HG02840 (cell line): ENCODE results near the gene ZNF80.

Experiments used
- ATAC-seq: cut with Tn5 transposase; IDR thresholded peaks from one replicate; pipeline ENCODE4 v1.9.1; 2021; ENCODE audit warnings: mild to moderate bottlenecking, moderate library complexity, moderate number of reproducible peaks; ENCODE audit not compliant: unreplicated experiment, low FRiP score

The ZNF80 gene

DNA sequence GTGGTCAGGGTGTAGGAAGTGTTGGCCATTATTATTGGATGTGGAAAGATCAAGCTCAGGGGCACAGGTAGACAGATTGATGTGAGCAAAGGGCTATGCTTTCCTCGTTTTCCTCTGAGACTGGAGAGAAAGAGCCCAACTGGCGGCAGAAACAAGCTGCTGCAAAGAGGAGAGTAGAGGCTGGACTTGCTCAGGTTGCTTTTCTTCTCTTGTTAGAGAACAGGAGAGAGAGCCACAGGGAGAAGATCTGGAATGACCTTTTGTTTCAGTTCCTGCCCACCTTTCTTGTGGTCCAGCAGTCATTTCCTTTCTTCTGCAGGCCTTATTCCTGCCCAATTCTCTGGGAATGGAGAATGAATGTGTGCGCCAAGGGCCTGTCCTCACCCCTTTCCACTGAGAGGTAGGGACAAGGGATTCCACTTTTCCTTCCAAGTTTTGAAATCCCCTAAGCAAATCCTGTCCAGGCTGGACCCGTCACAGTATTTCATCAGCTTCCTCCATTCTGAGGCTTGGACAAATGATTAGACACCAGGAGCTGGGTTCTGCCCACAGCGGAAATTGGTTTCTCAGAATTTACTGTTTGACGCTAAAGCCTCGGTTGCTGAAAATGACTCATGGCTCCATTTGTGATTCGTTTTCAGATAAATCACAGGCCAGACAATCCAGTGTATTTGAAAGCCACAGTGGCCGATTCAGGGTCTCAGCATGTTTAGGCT lies 16.1 kb downstream of the ZNF80 start:
- no peak for ATAC-seq

DNA sequence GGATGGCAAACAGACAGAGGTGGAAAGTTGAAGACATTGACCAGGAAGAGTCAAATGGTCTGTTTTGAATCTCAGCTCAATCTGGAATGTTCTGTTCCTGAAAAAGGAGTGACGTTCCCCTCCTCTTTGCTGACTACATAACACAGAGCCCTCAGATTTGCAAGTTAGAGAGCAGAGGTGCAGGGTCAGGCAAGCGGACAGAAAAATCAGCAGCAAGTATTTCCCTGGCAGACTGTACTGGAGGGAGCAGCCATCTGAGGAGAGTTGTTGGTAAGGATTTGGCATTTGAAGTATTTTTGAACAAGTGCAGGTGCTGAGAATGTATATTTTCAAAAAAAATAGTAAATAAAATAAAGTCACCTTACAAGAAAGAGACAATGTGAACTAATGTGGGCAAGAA lies 17.6 kb downstream of the ZNF80 start:
- no peak for ATAC-seq

DNA sequence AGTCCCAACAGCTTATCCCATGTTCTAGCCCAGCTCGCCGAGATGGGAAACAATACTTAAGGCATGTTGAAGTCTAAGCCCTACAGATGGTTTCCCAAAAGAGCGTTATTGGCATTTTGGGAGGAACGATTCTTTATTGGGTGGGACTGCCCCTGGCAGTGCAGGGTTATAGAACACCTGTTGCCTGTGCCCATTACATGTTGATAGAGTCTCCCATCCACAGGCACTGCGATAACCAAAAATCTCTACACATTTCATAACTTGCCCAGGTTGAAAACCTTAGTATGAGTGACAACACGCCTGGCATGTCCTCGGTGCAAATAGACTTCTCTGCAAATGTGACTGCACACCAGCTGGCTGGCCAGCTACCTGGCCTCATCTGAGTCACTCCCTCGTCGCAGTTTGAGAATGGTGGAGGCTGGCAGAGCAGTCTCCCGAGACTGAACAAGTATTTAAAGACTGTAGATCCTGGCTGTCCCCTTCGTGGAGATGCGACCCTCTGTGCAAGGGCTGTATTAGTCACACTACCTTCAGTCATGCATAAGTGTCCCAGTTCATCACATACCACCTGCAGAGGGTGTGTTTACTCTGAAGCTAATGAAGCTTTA lies 18.7 kb downstream of the ZNF80 start:
- ATAC-seq, result no peak

DNA sequence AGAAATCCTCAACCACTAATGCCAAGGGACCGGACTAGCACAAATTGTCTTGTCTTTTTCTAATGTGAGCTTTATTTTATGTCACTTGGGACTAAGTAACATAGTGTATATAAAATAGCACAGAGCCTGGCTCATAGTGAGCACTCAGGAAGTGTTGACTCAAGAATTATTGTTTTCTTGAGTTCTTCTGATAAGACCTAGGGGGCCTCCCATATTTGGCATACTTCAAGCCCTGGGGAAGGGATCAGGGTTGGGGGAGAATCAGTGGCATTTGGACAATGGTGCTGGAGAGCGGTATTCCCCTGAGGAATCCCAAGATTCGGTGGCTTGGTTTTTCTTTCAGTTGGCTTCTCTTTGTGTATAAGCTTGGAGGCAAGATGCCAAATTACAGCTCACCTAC lies 19.4 kb downstream of the ZNF80 start:
- no peak for ATAC-seq

DNA sequence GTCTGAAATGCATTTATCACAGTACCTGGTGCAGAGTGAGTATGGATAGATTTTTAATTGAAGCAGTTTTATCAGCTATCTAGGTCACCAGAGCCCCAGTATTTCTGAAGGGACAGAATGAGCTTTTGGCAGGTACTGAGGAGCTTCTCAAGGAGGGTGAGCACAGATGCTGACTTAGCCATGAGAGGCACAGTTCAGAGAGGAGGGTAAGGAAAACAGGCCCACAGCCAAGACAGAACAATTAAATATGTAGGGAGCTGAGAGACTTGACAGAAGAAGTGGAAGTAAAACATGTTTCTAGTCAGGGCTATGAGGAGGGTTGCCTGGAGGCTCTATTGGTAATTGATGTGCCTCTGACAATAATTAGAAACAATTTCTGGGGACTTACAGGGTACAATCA lies 20.1 kb downstream of the ZNF80 start:
- no peak for ATAC-seq

DNA sequence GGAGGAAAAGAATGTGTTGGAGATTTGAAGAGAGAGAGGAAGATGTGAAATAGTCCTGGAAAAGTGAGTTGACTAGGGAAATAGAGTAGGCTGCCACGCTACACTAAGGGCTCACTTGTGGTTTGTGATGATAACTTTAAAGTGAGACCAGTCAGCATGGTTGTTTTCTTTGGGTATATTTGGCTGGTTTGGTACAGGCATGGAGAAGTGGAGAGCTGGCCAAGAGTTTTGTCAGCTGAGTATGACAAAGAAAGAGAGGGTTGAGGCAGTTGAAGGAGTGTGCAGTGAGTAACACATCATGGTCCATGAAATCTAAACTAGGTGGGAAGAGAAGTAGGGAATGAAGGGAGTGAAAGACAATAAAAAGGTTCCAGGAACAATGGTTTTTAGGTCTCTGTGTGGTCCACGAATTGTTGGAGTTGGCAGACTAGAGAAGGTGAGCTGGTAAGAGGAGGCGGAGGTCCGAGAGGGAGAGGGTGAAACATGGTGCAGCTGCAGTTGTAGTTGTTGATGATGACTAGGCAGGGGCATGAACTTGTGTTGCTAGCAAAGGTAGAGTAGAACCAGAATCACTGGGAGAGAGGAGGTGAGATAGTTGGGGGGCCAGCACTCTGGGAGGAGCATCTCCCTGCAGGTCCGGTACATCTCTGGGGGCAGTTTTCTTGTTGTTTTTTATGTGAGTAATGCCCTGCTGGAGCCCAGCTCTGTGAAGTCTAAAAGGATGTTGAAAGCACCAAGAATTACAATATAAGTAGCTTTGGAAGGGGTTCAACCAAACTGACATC lies 21.0 kb downstream of the ZNF80 start:
- ATAC-seq, result no peak

DNA sequence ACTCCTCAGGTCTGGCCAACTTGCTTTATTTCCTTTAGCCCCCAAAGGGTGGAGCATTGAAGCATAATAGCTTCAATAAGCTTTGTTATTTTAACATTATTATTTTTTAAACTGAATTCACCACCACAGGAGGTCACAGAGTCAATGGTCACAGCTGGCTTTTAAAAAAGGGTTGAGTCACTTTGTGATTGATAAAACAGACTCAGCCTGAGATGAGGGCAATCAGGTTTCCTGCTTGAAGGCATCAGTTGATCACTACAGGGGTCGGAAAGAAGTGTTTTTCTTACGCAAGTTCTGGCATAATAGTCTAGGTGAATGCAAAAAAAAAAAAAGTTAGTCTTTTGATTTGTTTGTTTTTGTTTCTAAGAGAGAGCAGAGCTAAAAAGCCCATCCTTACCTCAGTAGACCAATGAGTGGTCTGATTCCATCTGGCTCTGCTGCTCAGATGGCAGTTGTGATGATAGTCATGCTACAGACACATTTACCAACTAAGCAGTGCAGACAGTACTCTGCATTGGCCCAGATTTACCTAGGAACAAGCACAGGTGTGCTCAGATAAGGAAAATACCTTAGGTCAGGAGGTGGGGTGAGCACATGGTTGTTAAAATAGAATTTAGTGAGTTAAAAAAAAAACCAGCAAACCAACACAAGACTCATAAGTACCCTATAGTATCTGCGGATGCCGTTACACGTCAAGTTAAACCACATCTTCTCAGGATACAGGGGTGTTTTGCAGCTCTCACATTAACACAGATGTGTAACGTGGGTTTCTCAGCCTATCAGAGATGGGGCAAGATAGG lies 22.6 kb downstream of the ZNF80 start:
- no peak for ATAC-seq

DNA sequence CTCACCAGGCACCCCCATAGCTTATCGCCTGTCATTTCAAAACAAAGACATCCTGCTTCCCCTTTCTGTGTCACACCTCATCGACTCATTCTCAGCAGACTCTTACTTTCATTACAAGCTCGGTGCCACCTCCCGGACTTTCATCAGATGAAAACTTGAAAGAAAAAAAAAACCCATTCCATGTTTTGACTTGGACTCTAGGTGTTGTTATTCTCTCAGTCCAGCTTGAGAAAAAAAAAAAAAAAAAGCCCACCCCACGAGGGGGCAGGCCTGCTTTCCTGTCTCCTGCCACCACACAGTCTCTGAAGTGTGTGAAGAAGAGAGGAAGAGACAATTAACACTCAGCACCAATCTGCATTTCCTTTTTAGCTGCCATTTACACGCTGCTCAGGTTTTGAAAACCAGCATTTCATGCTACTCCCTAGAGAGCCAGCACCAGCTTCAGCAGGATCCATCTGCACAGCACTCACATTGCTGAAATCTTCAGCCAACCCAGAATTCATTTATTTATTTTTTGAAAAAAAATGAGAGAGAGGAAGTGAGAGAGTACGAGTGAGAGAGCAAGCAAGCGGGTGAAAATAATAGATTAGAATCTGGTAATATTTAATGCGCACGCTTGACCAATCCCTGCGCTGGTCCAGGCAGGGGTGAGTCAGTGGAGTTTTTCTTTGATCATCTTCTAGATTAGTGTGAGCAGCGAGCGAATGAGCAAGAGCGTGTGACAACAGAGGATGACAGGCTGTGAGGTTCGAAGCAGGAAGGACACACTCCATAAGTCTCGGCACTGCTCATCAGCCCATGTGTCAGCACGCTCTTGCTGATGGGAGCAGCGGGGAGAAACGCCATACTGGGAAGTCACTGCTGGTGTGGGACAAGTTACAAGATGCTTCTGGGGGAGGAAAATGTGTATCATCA lies 23.5 kb downstream of the ZNF80 start:
- peak; percentile 66 for ATAC-seq

DNA sequence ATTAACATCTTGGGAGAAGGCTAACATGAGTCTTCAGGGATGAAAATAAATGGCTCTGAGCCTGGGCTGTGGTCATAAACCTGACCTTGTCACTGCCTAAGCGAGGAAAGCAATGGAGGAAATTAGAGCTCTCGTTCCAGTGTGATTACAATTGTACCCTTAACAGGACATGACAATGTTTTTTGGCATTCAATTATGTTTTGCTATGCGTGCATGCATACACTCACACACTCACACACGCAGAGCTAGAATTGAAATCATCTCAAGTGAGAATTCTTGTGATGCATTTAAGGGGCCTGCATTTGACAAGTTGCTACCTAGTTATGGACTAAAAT lies 24.1 kb downstream of the ZNF80 start:
- ATAC-seq, result peak; percentile 7

DNA sequence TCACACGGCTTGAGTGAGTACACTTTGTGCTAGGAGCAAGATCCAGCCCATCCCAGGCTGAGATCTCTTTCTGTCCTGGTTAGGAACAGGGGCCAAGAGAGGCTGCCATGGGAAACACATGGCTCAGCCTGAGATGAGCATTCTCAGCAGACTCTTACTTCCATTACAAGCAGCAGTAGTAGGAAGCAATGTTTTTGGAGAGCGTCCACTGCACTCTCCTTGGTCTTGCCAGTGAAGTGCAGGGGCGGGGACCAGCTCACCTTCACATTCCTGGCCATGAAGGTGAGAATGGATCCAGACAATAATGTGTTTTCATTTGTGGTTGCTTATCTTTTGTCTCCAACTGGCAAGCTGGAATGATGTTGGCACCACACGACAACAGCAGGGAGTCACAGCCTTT lies 24.7 kb downstream of the ZNF80 start:
- no peak for ATAC-seq

DNA sequence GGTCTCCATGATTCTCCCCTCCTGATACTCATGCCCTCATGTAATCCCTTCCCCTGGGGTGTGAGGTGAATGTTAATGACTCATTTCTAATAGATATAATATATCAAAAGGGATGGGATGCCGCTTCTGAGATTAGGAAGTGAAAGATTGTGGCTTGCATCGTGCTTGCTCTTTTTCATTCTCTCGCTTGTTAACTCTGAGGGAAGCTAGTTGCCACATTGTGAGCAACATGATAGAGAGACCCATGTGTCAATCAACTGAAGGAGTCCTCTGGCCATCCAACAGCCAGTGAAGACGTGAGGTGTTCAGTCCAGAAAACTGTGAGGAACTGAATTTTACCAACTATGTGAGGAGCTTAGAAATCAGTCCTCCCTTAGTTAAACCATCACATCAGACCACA lies 29.6 kb downstream of the ZNF80 start:
- peak; percentile 71 for ATAC-seq

DNA sequence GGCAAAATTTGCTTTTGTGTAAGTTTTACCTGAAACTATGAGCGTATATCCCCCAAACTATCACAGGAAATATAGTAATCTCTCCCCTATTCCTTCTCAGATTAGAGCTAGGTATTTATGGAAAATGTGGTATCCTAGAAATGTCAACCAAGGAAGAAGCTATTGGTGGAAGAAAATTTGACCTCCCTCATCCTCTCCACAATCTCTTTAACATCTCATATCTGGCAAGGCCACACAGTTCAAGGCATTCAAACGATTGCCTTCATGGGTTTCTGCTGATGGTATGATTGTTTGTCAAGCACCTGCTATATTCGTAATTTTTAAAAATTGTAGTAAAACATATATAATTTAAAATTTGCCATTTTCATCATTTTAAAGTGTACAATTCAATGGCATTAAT lies 31.0 kb downstream of the ZNF80 start:
- no peak for ATAC-seq

DNA sequence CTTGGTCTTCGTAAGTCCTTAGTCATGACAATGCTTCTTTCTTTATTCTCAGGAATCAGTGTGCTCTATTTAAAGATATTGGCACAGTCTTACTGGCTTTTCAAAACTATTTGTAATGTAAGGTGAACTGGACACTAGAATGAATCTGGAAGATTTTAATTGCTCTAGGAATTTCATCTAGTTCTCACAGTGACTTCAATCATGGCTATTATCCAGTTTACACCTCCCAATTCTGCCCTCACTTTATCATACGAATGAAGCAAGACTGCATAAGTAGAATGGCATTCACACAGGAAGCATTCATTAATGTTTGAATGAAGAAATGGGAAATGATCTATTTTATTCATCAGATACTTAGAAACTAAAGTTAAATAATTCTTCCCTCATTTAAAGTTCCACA lies 31.8 kb downstream of the ZNF80 start:
- ATAC-seq, result no peak

DNA sequence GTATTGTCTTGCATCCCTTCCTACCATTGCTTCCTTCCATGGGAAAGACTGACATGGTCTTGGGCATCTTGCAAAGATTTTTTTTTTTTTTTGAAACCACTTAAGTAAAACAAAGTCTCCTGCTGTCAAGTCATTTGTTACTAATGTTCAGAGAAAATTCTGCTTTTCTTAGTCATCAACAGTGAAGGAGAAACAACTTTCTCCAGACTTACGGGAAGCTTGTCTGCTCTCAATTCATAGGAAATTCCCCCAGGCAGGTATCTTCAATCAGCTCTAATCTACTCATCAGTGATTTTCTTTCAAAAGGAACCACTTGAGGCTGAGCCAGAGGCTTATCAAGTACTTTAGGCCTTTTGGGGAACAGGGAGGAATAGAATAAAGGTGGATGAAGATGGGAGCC lies 42.6 kb downstream of the ZNF80 start:
- no peak for ATAC-seq

DNA sequence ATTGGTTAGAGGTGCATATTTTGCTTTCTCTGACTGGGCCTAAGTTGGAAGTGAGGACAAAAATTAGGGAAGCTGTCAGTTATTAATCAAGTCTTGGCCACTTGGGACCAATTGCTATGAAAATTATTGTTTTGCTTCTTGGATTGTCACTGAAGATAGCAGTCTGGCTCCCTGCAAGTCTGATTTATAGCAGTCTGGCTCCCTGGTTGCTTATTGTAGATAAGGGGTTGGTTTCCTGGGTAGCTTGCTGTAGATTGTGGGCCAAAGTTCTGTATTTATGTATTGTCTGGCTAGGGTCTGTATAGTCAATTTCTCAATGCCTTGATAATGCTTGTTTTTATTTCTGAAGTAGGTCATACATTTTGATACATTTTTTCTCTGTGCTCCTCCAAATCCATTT lies 45.2 kb downstream of the ZNF80 start:
- no peak for ATAC-seq

DNA sequence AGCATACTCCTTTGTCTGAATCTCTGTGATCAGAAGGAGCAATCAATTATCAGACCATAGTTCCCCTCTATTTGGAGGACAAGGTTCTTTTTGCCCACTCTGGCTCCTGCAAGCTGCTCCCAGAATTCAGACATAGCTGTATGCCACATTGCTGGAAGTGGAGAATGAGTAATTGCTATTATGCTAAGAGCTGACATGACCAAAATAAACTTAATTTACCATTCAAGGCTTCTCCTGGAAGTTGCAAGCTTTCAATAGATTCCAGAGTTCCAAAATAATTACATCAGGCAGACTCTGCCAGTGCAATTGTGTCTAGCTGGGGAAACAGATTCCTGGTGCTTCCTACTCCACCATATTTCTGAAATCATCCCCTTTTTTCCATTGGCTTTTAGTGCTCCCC lies 50.9 kb downstream of the ZNF80 start:
- ATAC-seq, result no peak
